CD14-positive monocyte (primary cell): ENCODE measurements around the gene OR4K17. TPM values are rescaled to one million over a fixed set of nuclear protein-coding genes. Genes with fewer than 3 reads are reported as not detected.

Experiments used
- polyA plus RNA-seq, 3 donors: library from polyadenylated mRNA; depleted of rRNA in 1 of 3; unstranded in 2 of 3; stranded (reverse) in 1 of 3; fragments of 300-500 nt in 2 of 3; fragments of >200 nt in 1 of 3; fragmentation: Illumina TruSeq in 2 of 3; gene quantifications; 1 replicate in 2 of 3; 2 replicates in 1 of 3; pipeline ENCODE4 v1.2.3, GENCODE V29; 2012 to 2021
- small RNA-seq: library from RNA; depleted of rRNA; stranded (forward); fragments of <200 nt; gene quantifications from one replicate; pipeline ENCODE3, GENCODE V24; 2012; ENCODE audit warnings: low read depth; ENCODE audit not compliant: insufficient read length

OR4K17 gene
- polyA plus RNA-seq, 3 donors = not detected

Small RNAs within 50 kb of the gene (small RNA-seq; reads per million reads assigned to genes)
- gene RNA5SP380 = not detected

Other genes starting within 250 kb of the OR4K17 start
- not detected for gene OR4K2, start 235.6 kb upstream of the OR4K17 start, polyA plus RNA-seq
- not detected for gene OR4K5, start 190.1 kb upstream of the OR4K17 start, polyA plus RNA-seq
- not detected for gene OR4K1, start 179.8 kb upstream of the OR4K17 start, polyA plus RNA-seq
- gene OR4K15, start 135.1 kb upstream of the OR4K17 start, polyA plus RNA-seq = not detected
- gene OR4Q2, start 108.6 kb upstream of the OR4K17 start, polyA plus RNA-seq = not detected
- not detected for gene OR4K14, start 91.4 kb upstream of the OR4K17 start, polyA plus RNA-seq
- not detected for gene OR4K13, start 74.7 kb upstream of the OR4K17 start, polyA plus RNA-seq
- not detected for gene OR4L1, start 50.7 kb upstream of the OR4K17 start, polyA plus RNA-seq
- not detected for gene OR4N5, start 28.1 kb downstream of the OR4K17 start, polyA plus RNA-seq
- not detected for gene OR11G2, start 80.2 kb downstream of the OR4K17 start, polyA plus RNA-seq
- not detected for gene OR11H6, start 113.0 kb downstream of the OR4K17 start, polyA plus RNA-seq
- not detected for gene OR11H7, start 118.2 kb downstream of the OR4K17 start, polyA plus RNA-seq
- gene OR11H4, start 128.5 kb downstream of the OR4K17 start, polyA plus RNA-seq = not detected
- 10 to 100 TPM in 2 of 3 donors, 1 to 10 TPM in 1; 6.2 to 18.4 (median 17.3) TPM for gene TTC5, start 195.2 kb downstream of the OR4K17 start, polyA plus RNA-seq
- gene CCNB1IP1, start 222.5 kb downstream of the OR4K17 start, polyA plus RNA-seq = 1 to 10 TPM; 3.5 to 8.6 (median 5.4) TPM
- 1 to 10 TPM; 1.8 to 7.3 (median 3.9) TPM for gene PARP2, start 232.9 kb downstream of the OR4K17 start, polyA plus RNA-seq